Esophagus muscularis mucosa (tissue), 4 donors: ENCODE measurements around the gene RYR2.

Experiments used
- EP300 ChIP-seq: sonication (generic); formaldehyde crosslinking; IDR thresholded peaks from one replicate; pipeline ENCODE4 v1.6.1; 2017; ENCODE audit warnings: antibody characterized with exemption
- POLR2A ChIP-seq: fragments of 450-650 bp; IDR thresholded peaks from one replicate; pipeline ENCODE4 v1.6.1; 2017; ENCODE audit warnings: antibody characterized with exemption, moderate library complexity, mild to moderate bottlenecking, low read depth
- POLR2AphosphoS5 ChIP-seq, 2 donors: sonication (generic); formaldehyde crosslinking; IDR thresholded peaks; one replicate each; pipeline ENCODE4 v1.6.1; 2017; ENCODE audit warnings: antibody characterized with exemption in 2 of 2
- TF ChIP-seq, protein P1 (sequence below), 3 experiments: fragments of 200-600 bp in 2 of 3; fragments of 450-650 bp in 1 of 3; sonication (generic) in 2 of 3; IDR thresholded peaks; one replicate each; pipeline ENCODE4 v1.5.1; 2017 to 2019; ENCODE audit warnings: antibody characterized with exemption in 3 of 3, mild to moderate bottlenecking in 2 of 3, moderate library complexity in 1 of 3

DNA sequence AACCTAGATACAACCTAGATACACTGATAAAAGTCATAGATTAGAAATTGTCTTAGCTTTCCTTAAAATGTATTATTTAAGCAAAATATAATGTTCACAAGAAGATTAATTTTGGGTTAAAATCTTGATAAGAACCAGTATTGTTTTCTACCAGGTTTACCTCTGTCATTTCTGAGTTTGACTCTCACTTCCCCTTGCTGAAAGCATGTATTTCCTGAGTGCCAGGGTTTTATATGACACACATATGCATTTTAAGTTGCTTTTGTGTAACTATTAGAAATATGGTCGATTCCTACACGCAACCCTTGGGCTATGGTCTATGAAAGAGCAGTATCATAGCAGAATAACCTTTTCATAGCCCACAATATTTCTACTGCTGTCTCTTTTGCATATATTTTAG lies 497.1 kb downstream of the RYR2 start:
- TF ChIP-seq, protein P1, sequence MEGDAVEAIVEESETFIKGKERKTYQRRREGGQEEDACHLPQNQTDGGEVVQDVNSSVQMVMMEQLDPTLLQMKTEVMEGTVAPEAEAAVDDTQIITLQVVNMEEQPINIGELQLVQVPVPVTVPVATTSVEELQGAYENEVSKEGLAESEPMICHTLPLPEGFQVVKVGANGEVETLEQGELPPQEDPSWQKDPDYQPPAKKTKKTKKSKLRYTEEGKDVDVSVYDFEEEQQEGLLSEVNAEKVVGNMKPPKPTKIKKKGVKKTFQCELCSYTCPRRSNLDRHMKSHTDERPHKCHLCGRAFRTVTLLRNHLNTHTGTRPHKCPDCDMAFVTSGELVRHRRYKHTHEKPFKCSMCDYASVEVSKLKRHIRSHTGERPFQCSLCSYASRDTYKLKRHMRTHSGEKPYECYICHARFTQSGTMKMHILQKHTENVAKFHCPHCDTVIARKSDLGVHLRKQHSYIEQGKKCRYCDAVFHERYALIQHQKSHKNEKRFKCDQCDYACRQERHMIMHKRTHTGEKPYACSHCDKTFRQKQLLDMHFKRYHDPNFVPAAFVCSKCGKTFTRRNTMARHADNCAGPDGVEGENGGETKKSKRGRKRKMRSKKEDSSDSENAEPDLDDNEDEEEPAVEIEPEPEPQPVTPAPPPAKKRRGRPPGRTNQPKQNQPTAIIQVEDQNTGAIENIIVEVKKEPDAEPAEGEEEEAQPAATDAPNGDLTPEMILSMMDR (IDR thresholded peaks at IDR 0.05) = no peak
- TF ChIP-seq POLR2A = no peak
- no peak for TF ChIP-seq POLR2AphosphoS5 (IDR thresholded peaks at IDR 0.05)
- no peak for TF ChIP-seq EP300
